HepG2 (cell line): ENCODE measurements around the gene TST. TPM values are rescaled to one million over a fixed set of nuclear protein-coding genes. Genes with fewer than 3 reads are reported as not detected.

Experiments
- ATAC-seq: fragments of 200-7000 bp; cut with Tn5 transposase; 3 replicates; pipeline ENCODE4 v1.9.1; 2020; ENCODE audit warnings: mild to moderate bottlenecking, moderate library complexity
- BruUV-seq: library from RNA; stranded (reverse); fragments of 400-500 nt; replicated peaks from 2 replicates; lab custom pipeline; 2021; lab: Mats Ljungman, UMichigan
- CTCF ChIA-PET: fragments of 300-600 bp; formaldehyde crosslinking; extraction: SDS; loops from one replicate; lab custom pipeline; 2021; ENCODE audit warnings: low total read pairs, inconsistent platforms, low intra/inter-chr PET ratio; lab: Yijun Ruan, JAX
- POLR2A ChIA-PET: fragments of 350-600 bp; sonication (Branson Sonifier 250); formaldehyde crosslinking; loops from one replicate; lab custom pipeline; 2020; ENCODE audit warnings: antibody characterized with exemption, inconsistent platforms; lab: Yijun Ruan, JAX
- DNase-seq: peaks from one replicate; pipeline ENCODE4 v3.0.0-alpha.2; 2015; ENCODE audit warnings: low spot score
- FAIRE-seq: peaks from 3 replicates; lab custom pipeline; 2011; peaks lifted over from hg19 to GRCh38; lab: Jason Lieb, UNC
- H2AFZ ChIP-seq: one replicate; pipeline ENCODE4 v1.6.1; 2011; ENCODE audit warnings: low read length, inconsistent platforms
- H3K27ac ChIP-seq: fragments of 300-600 bp; 3 replicates; pipeline ENCODE4 v1.8.0; 2011; ENCODE audit warnings: mixed run types, mild to moderate bottlenecking, mixed read lengths, low read length, inconsistent platforms; ENCODE audit not compliant: insufficient read depth; ENCODE audit errors: extremely low read length
- H3K27me3 ChIP-seq, 2 experiments: fragments of 200-600 bp in 1 of 2; 2 replicates in 1 of 2; 3 replicates in 1 of 2; pipeline versions ENCODE4 v1.6.0 to v1.8.0; 2011; ENCODE audit warnings: low read length in 2 of 2, mild to moderate bottlenecking in 2 of 2, moderate library complexity in 2 of 2, inconsistent platforms in 1 of 2; ENCODE audit not compliant: insufficient read depth in 2 of 2, control insufficient read depth in 1 of 2
- H3K36me3 ChIP-seq, 2 experiments: fragments of 200-600 bp in 1 of 2; replicated peaks in 1 of 2; 2 replicates in 1 of 2; 3 replicates in 1 of 2; pipeline versions ENCODE4 v1.5.1 to v1.8.0; 2011; ENCODE audit warnings: low read length in 2 of 2, inconsistent platforms in 1 of 2; ENCODE audit not compliant: insufficient read depth in 2 of 2, control insufficient read depth in 1 of 2
- H3K4me1 ChIP-seq: 2 replicates; pipeline ENCODE4 v1.5.1; 2012; ENCODE audit warnings: low read length, inconsistent platforms; ENCODE audit not compliant: insufficient read depth
- H3K4me2 ChIP-seq: 2 replicates; pipeline ENCODE4 v1.6.0; 2011; ENCODE audit warnings: low read depth, low read length, inconsistent platforms
- H3K4me3 ChIP-seq, 3 experiments: fragments of 200-600 bp in 1 of 3; sonication (generic), shearing (Covaris generic) in 1 of 3; replicated peaks in 1 of 3; 2 replicates each; pipeline ENCODE4 v1.5.1; 2011 to 2016; ENCODE audit warnings: low read length in 3 of 3, inconsistent platforms in 2 of 3, low read depth in 2 of 3, mild to moderate bottlenecking in 2 of 3, control low read depth in 1 of 3, mixed read lengths in 1 of 3; ENCODE audit not compliant: insufficient read depth in 1 of 3
- H3K79me2 ChIP-seq: one replicate; pipeline ENCODE4 v1.6.1; 2011; ENCODE audit warnings: low read length, inconsistent platforms; ENCODE audit not compliant: insufficient read depth
- H3K9ac ChIP-seq: 2 replicates; pipeline ENCODE4 v1.6.0; 2011; ENCODE audit warnings: mild to moderate bottlenecking, low read depth, low read length, inconsistent platforms; ENCODE audit not compliant: insufficient read depth
- H3K9me3 ChIP-seq: 2 replicates; pipeline ENCODE4 v1.5.1; 2012; ENCODE audit warnings: mild to moderate bottlenecking, low read length
- H4K20me1 ChIP-seq: 2 replicates; pipeline ENCODE4 v1.6.0; 2011; ENCODE audit warnings: inconsistent platforms, mild to moderate bottlenecking, low read length, moderate library complexity; ENCODE audit not compliant: insufficient read depth
- AHR ChIP-seq: IDR thresholded peaks from 2 replicates; pipeline ENCODE4 v1.6.1; 2018; ENCODE audit warnings: missing genetic modification reagents, missing compliant biosample characterization
- ATM ChIP-seq: fragments of 450-650 bp; IDR thresholded peaks from 2 replicates; pipeline ENCODE4 v1.7.1; 2017; ENCODE audit warnings: mild to moderate bottlenecking, borderline replicate concordance
- KDM2A ChIP-seq: sonication (generic); formaldehyde crosslinking; IDR thresholded peaks from 2 replicates; pipeline ENCODE4 v1.4.0; 2020; ENCODE audit warnings: low read depth, missing genetic modification reagents, borderline replicate concordance
- SRSF4 ChIP-seq: fragments of 200-400 bp; formaldehyde crosslinking; IDR thresholded peaks from one replicate; pipeline ENCODE4 v1.6.1; 2018; ENCODE audit warnings: mild to moderate bottlenecking, low read depth, low read length, moderate library complexity; ENCODE audit not compliant: poor library complexity, severe bottlenecking
- TEAD3 ChIP-seq: optimal IDR thresholded peaks from 2 replicates; pipeline ENCODE3; 2016; ENCODE audit warnings: borderline replicate concordance
- ZFYVE20 ChIP-seq: sonication (generic); formaldehyde crosslinking; IDR thresholded peaks from 2 replicates; pipeline ENCODE4 v1.8.0; 2023; ENCODE audit warnings: low read depth, mild to moderate bottlenecking, moderate library complexity, missing genetic modification reagents, borderline replicate concordance
- WGBS: methylation state at CpG from one replicate; pipeline ENCODE4 v1.1.6; 2017; ENCODE audit warnings: low lambda C conversion rate; 5-methylcytosine and 5-hydroxymethylcytosine counted together
- in situ Hi-C: cut with HindIII; loops from 2 replicates; pipeline ENCODE4 v1.10.0; 2017; ENCODE audit warnings: low pct_unique_long_range_greater_than_20kb; ENCODE audit not compliant: extremely low pct_ligation_motif_present
- intact Hi-C: fragments of 100-400 bp; cut with micrococcal nuclease; formaldehyde crosslinking; loops from one replicate; pipeline ENCODE4 v1.10.0; 2022; ENCODE audit not compliant: unreplicated experiment
- polyA plus RNA-seq, 8 experiments: library from polyadenylated mRNA; depleted of rRNA in 3 of 8; stranded (reverse) in 7 of 8; unstranded in 1 of 8; fragments of >200 nt; fragmentation: Illumina TruSeq in 4 of 8; extraction: Trizol in 4 of 8; gene quantifications; 2 replicates each; pipeline versions ENCODE4 v1.2.1 to v1.2.3, GENCODE V29; 2011 to 2016; ENCODE audit warnings: low read depth in 4 of 8, missing spikeins in 1 of 8, mixed read lengths in 1 of 8; ENCODE audit not compliant: insufficient read depth in 1 of 8
- total RNA-seq, 5 experiments: library from RNA; depleted of rRNA; stranded (reverse); fragments of >200 nt; fragmentation: Illumina TruSeq; extraction: Trizol; gene quantifications; 2 replicates each; pipeline ENCODE4 v1.2.3, GENCODE V29; 2016; ENCODE audit warnings: low read depth in 1 of 5
- TF ChIP-seq, protein P1 (sequence below): sonication (generic); formaldehyde crosslinking; IDR thresholded peaks from 2 replicates; pipeline ENCODE4 v1.8.0; 2022; ENCODE audit warnings: missing genetic modification reagents, low read depth, mild to moderate bottlenecking, borderline replicate concordance
- TF ChIP-seq, protein P2 (sequence below): sonication (generic); formaldehyde crosslinking; IDR thresholded peaks from 2 replicates; pipeline ENCODE4 v1.5.0; 2020; ENCODE audit warnings: missing genetic modification reagents

The TST gene
- total and polyA plus RNA-seq, 2 of the 13 experiments (the other 11 are each of a cell fraction or from before 2014, with no cell fraction given): 44.6 to 63.6 TPM

DNA sequence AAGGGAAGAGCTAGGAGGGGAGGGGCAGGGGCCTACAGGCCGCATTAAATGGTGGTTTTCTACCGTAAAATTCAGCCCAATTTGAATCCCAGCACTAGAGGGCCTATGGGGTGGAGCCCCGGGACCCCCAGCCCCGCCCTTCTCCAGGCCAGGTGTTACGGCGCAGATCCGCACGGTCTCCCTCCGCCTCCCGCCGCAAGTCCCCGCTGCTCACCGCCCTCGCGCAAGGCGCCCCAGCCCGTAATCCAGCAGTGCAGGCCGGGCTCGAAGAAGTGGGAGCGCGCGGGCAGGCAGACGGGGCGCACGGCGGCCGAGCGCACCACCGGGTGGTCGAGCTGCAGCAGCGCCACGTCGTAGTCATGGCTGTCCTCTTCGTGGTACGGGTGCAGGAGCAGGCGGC is 49.6 kb upstream of the TST start:
- Histone ChIP-seq H3K27ac (no peak overlapping the region), H3K79me2 (no peaks in the 10 kb centered on the region), H3K4me2 (no peak overlapping the region), H4K20me1 (no peaks in the 10 kb centered on the region), H3K36me3 (no peaks in the 10 kb centered on the region), H3K4me1 (0 out of 2 replicates have a peak, but pooled peaks cover 3% of the 10 kb centered on the region), H3K9ac (no peak overlapping the region), H3K4me3 (no peak overlapping the region), H3K9me3 (peaks cover 11% of the 10 kb centered on the region; the same call in 1 of the 2 replicates), H3K27me3 (no peaks in the 10 kb centered on the region), H2AFZ (no peak overlapping the region)
- WGBS: 91% methylated on average over 21 of the region's 36 CpGs
- FAIRE-seq: no peak
- intact Hi-C loops: no loop called here
- no peak for DNase-seq
- no TSS peak for BruUV-seq
- ATAC-seq: no peak
- TF ChIP-seq AHR (no peak), ZFYVE20 (CRISPR knock-in tag) (no peak), ATM (no peak), KDM2A (CRISPR knock-in tag) (no peak), SRSF4 (no peak), TEAD3 (CRISPR knock-in tag) (no peak)
- TF ChIP-seq, protein P1, sequence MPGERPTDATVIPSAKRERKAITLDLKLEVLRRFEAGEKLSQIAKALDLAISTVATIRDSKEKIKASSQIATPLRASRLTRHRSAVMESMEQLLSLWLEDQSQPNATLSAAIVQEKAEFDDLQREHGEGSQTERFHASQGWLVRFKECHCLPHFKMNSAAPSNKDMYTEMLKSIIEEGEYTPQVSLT: no peak
- TF ChIP-seq, protein P2, sequence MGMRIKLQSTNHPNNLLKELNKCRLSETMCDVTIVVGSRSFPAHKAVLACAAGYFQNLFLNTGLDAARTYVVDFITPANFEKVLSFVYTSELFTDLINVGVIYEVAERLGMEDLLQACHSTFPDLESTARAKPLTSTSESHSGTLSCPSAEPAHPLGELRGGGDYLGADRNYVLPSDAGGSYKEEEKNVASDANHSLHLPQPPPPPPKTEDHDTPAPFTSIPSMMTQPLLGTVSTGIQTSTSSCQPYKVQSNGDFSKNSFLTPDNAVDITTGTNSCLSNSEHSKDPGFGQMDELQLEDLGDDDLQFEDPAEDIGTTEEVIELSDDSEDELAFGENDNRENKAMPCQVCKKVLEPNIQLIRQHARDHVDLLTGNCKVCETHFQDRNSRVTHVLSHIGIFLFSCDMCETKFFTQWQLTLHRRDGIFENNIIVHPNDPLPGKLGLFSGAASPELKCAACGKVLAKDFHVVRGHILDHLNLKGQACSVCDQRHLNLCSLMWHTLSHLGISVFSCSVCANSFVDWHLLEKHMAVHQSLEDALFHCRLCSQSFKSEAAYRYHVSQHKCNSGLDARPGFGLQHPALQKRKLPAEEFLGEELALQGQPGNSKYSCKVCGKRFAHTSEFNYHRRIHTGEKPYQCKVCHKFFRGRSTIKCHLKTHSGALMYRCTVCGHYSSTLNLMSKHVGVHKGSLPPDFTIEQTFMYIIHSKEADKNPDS (CRISPR knock-in tag): no peak
- CTCF ChIA-PET: no interaction called here
- POLR2A ChIA-PET: no interaction called here
- in situ Hi-C loops: no loop called here
